K562 (cell line): ENCODE results near the gene SHISA7. TPM values are rescaled to one million over a fixed set of nuclear protein-coding genes. Genes with fewer than 3 reads are reported as not detected.

Experiments used
- FOSL1 ChIP-seq: fragments of 200-800 bp; sonication (Bioruptor generic); conservative IDR thresholded peaks from 2 replicates; pipeline ENCODE4 v1.6.1; 2016; ENCODE audit warnings: missing genetic modification characterization, missing compliant biosample characterization
- HNRNPL ChIP-seq: fragments of 200-400 bp; formaldehyde crosslinking; IDR thresholded peaks from 2 replicates; pipeline ENCODE4 v1.6.1; 2017; ENCODE audit warnings: low read depth, mild to moderate bottlenecking, low read length
- HNRNPUL1 ChIP-seq: fragments of 200-400 bp; formaldehyde crosslinking; IDR thresholded peaks from 2 replicates; pipeline ENCODE4 v1.6.1; 2017; ENCODE audit warnings: low read length
- MBD2 ChIP-seq: sonication (generic); IDR thresholded peaks from 2 replicates; pipeline ENCODE4 v1.6.1; 2016; ENCODE audit warnings: low read depth, borderline replicate concordance
- MCM3 ChIP-seq: fragments of 450-650 bp; IDR thresholded peaks from 2 replicates; pipeline ENCODE4 v1.6.1; 2016
- MTF1 ChIP-seq: fragments of 250-450 bp; sonication (Bioruptor Pico); IDR thresholded peaks from 2 replicates; pipeline ENCODE4 v1.9.0; 2021; ENCODE audit warnings: moderate library complexity, mild to moderate bottlenecking, inconsistent platforms, borderline replicate concordance
- NEUROD1 ChIP-seq: fragments of 150-350 bp; IDR thresholded peaks from 2 replicates; pipeline ENCODE4 v1.6.1; 2014; ENCODE audit warnings: borderline replicate concordance, low read length, low read depth; ENCODE audit not compliant: partially characterized antibody
- NR1H2 ChIP-seq: sonication (generic); formaldehyde crosslinking; IDR thresholded peaks from 2 replicates; pipeline ENCODE4 v1.4.0; 2020; ENCODE audit warnings: mild to moderate bottlenecking, missing genetic modification reagents
- PHF8 ChIP-seq: fragments of 200-600 bp; sonication (generic); IDR thresholded peaks from 2 replicates; pipeline ENCODE4 v1.6.1; 2012; ENCODE audit warnings: mixed run types, mild to moderate bottlenecking, inconsistent platforms, low read length, moderate library complexity, borderline replicate concordance
- SP1 ChIP-seq: sonication (generic); formaldehyde crosslinking; IDR thresholded peaks from 2 replicates; pipeline ENCODE4 v1.8.1; 2022; ENCODE audit warnings: mild to moderate bottlenecking, missing genetic modification reagents
- TFE3 ChIP-seq: fragments of 450-650 bp; formaldehyde crosslinking; IDR thresholded peaks from 2 replicates; pipeline ENCODE4 v1.4.0; 2020; ENCODE audit warnings: mild to moderate bottlenecking, mixed read lengths
- TSC22D4 ChIP-seq: fragments of 450-650 bp; IDR thresholded peaks from 2 replicates; pipeline ENCODE4 v1.6.1; 2016; ENCODE audit warnings: missing genetic modification characterization, missing biosample characterization, control low read depth
- UBTF ChIP-seq, 2 experiments: IDR thresholded peaks; 2 replicates each; pipeline ENCODE4 v1.6.1; 2012; ENCODE audit warnings: improper control_type of control experiment in 2 of 2, low read depth in 2 of 2, low read length in 2 of 2, borderline replicate concordance in 1 of 2
- ZBTB1 ChIP-seq: sonication (generic); formaldehyde crosslinking; IDR thresholded peaks from 2 replicates; pipeline ENCODE4 v1.8.1; 2023; ENCODE audit warnings: missing genetic modification reagents, low read depth, mild to moderate bottlenecking, borderline replicate concordance
- ZBTB17 ChIP-seq: fragments of 450-650 bp; formaldehyde crosslinking; IDR thresholded peaks from 2 replicates; pipeline ENCODE4 v1.4.0; 2020; ENCODE audit warnings: mild to moderate bottlenecking
- ZBTB9 ChIP-seq: fragments of 450-650 bp; formaldehyde crosslinking; IDR thresholded peaks from 2 replicates; pipeline ENCODE4 v1.4.0; 2020; ENCODE audit warnings: mild to moderate bottlenecking, moderate library complexity
- ZNF280B ChIP-seq: fragments of 250-450 bp; sonication (Bioruptor Pico); IDR thresholded peaks from 2 replicates; pipeline ENCODE4 v1.5.1; 2021; ENCODE audit warnings: mild to moderate bottlenecking
- ZNF444 ChIP-seq: fragments of 250-450 bp; sonication (Bioruptor Pico); IDR thresholded peaks from 2 replicates; pipeline ENCODE4 v1.4.0; 2020; ENCODE audit warnings: mild to moderate bottlenecking, moderate library complexity
- ZNF512 ChIP-seq: IDR thresholded peaks from 2 replicates; pipeline ENCODE4 v1.6.1; 2016; ENCODE audit warnings: missing genetic modification characterization, missing compliant biosample characterization
- ZNF551 ChIP-seq: fragments of 250-450 bp; sonication (Bioruptor Pico); IDR thresholded peaks from 2 replicates; pipeline ENCODE4 v1.5.0; 2021; ENCODE audit warnings: mild to moderate bottlenecking, moderate library complexity
- ZNF766 ChIP-seq: fragments of 200-800 bp; sonication (Bioruptor generic); conservative IDR thresholded peaks from 2 replicates; pipeline ENCODE4 v1.6.1; 2016; ENCODE audit warnings: missing genetic modification characterization, missing compliant biosample characterization
- polyA plus RNA-seq, 8 experiments: library from polyadenylated mRNA; depleted of rRNA in 4 of 8; stranded (reverse) in 5 of 8; unstranded in 3 of 8; fragments of >200 nt; fragmentation: Nextera tagmentation in 2 of 8; fragmentation: Illumina TruSeq in 1 of 8; extraction: Ambion mirVana in 2 of 8; extraction: Trizol in 1 of 8; gene quantifications; 2 replicates each; pipeline versions ENCODE4 v1.2.1 to v1.2.3, GENCODE V29; 2011 to 2014; ENCODE audit warnings: inconsistent platforms in 1 of 8, missing spikeins in 1 of 8
- total RNA-seq, 7 experiments: library from RNA; depleted of rRNA in 6 of 7; stranded (reverse); fragments of >200 nt in 6 of 7; fragmentation: Illumina TruSeq in 2 of 7; extraction: Trizol in 2 of 7; gene quantifications; 2 replicates each; pipeline versions ENCODE4 v1.2.1 to v1.2.3, GENCODE V29; 2011 to 2021; ENCODE audit warnings: low replicate concordance in 1 of 7

Gene SHISA7
- total and polyA plus RNA-seq, 9 of the 15 experiments (the other 6 are each of a cell fraction or from before 2014, with no cell fraction given) = 0.01 to 0.40 (median 0.07) TPM

GRCh38 chr19:55452749-55453346 lies 9.7 kb upstream of the SHISA7 start (continued):
- no peak for TF ChIP-seq ZNF280B
- TF ChIP-seq ZBTB9 (CRISPR knock-in tag) = no peak
- no peak for TF ChIP-seq PHF8
- TF ChIP-seq ZBTB17 (CRISPR knock-in tag) = no peak
- no peak for TF ChIP-seq ZNF766
- no peak for TF ChIP-seq TSC22D4 (tag)
- peak; percentile 72 for TF ChIP-seq NEUROD1
- TF ChIP-seq ZNF444 = no peak
- no peak for TF ChIP-seq ZNF551 (CRISPR knock-in tag)
- no peak for TF ChIP-seq MTF1 (CRISPR knock-in tag)
- no peak for TF ChIP-seq HNRNPL
- TF ChIP-seq FOSL1 (tag) = no peak
- peak; percentile 96 for TF ChIP-seq SP1 (CRISPR knock-in tag)
- peak; percentile 98 for TF ChIP-seq MBD2
- TF ChIP-seq ZBTB1 (CRISPR knock-in tag) = no peak
- no peak for TF ChIP-seq TFE3 (CRISPR knock-in tag)
- no peak for TF ChIP-seq MCM3
- TF ChIP-seq HNRNPUL1 = no peak
- no peak for TF ChIP-seq UBTF (IDR thresholded peaks at IDR 0.05; ENCODE audit: borderline replicate concordance in 1 of 2, low read depth in 2 of 2, low read length in 2 of 2)
- TF ChIP-seq ZNF512 (tag) = no peak
- TF ChIP-seq NR1H2 (CRISPR knock-in tag) = no peak
